ENCODE measurements around the gene RBM10. TPM values are rescaled to one million over a fixed set of nuclear protein-coding genes. Genes with fewer than 3 reads are reported as not detected.

The RBM10 gene
- total RNA-seq, 1 experiment from 2014 or later: 55.8 TPM

GRCh38 chrX:47098338-47099094 lies 46.5 kb upstream of the RBM10 start:
- Histone ChIP-seq H4K91ac (ENCODE audit: insufficient read length, low read depth, low read length) (no peak overlapping the region), H3K14ac (ENCODE audit: insufficient read depth, low read length) (no peak overlapping the region), H2BK12ac (ENCODE audit: insufficient read length, low read depth, low read length) (no peak overlapping the region), H3K79me1 (ENCODE audit: insufficient read depth, low read depth, low read length, poor library complexity, severe bottlenecking) (no peaks in the 10 kb centered on the region), H3K4me2 (ENCODE audit: insufficient read depth, insufficient read length, low read length) (no peak overlapping the region), H2BK120ac (ENCODE audit: low read depth, low read length, poor library complexity, severe bottlenecking) (no peak overlapping the region), H3K9me3 (ENCODE audit: control insufficient read depth, low read depth, low read length) (peaks cover 8% of the 10 kb centered on the region), H3K23me2 (ENCODE audit: insufficient read length, low read depth, low read length, poor library complexity, severe bottlenecking) (no peaks in the 10 kb centered on the region), H3K9ac (ENCODE audit: extremely low read depth, insufficient read length, low read length) (no peak overlapping the region), H4K8ac (replicated peaks; ENCODE audit: insufficient read length, low read depth, low read length) (no peak overlapping the region), H2BK20ac (ENCODE audit: low read depth, low read length, poor library complexity, severe bottlenecking) (no peak overlapping the region), H3K4ac (ENCODE audit: low read depth, low read length) (no peak overlapping the region), H3K18ac (ENCODE audit: insufficient read length, low read depth, low read length) (no peak overlapping the region), H4K20me1 (ENCODE audit: control insufficient read depth, insufficient read depth, insufficient read length) (no peaks in the 10 kb centered on the region), H2BK5ac (ENCODE audit: insufficient read length, low read length) (no peak overlapping the region), H3K4me1 (ENCODE audit: insufficient read depth, low read length) (no peaks in the 10 kb centered on the region; the same call in 1 of the 2 replicates), H2BK15ac (ENCODE audit: low read depth, low read length) (no peak overlapping the region), H2AFZ (ENCODE audit: low read length) (no peak overlapping the region), H3K27me3 (ENCODE audit: insufficient read depth, low read length) (no peaks in the 10 kb centered on the region), H3K27ac (ENCODE audit: insufficient read length, low read depth, low read length) (no peak overlapping the region), H2AK5ac (ENCODE audit: insufficient read length, low read length) (no peak overlapping the region), H4K5ac (ENCODE audit: insufficient read length, low read depth, low read length) (no peak overlapping the region), H3K23ac (ENCODE audit: insufficient read length, low read depth, low read length) (no peak overlapping the region), H3T11ph (ENCODE audit: low read length) (no peak overlapping the region), H3K79me2 (ENCODE audit: insufficient read depth, low read length) (no peaks in the 10 kb centered on the region; the same call in 1 of the 2 replicates), H3K56ac (ENCODE audit: insufficient read length, low read depth, low read length) (no peak overlapping the region)
- WGBS (ENCODE audit: extremely low coverage, insufficient read length, low lambda C conversion rate): no CpG with 5 or more reads among the region's 2 CpGs
- no peak for TF ChIP-seq CTCF (conservative IDR thresholded peaks at IDR 0.05)
- no peak for DNase-seq
- H3K27ac Mint-ChIP-seq: no peak overlapping the region
- H3K27me3 Mint-ChIP-seq (ENCODE audit: low read depth): peaks cover 1% of the 10 kb centered on the region; the same call in 1 of the 2 replicates
- H3K9me3 Mint-ChIP-seq: peaks cover 59 to 62% of the 10 kb centered on the region in 2 experiments
- peaks cover 0 to 8% (median 2%) of the 10 kb centered on the region in 3 experiments; a peak in 5 of 7 replicates for H3K36me3 Mint-ChIP-seq (ENCODE audit: insufficient read depth in 1 of 3, low read depth in 3 of 3)
- H3K4me1 Mint-ChIP-seq: peaks cover 4 to 5% of the 10 kb centered on the region in 2 experiments
- no peak overlapping the region for H3K4me3 Mint-ChIP-seq
